T-helper 2 cell treated with Interferon-gamma antibody and Interleukin-4, amounts not matched to agents 100 ng/mL and 5 ng/mL, for 36 hours (primary cell): ENCODE results near the gene ITGA1. TPM values are rescaled to one million over a fixed set of nuclear protein-coding genes. Genes with fewer than 3 reads are reported as not detected.
"Not testable (repeated sequence)": the region's sequence is repeated elsewhere in the genome, so short reads cannot be mapped to it uniquely, and the experiment has no call there.

Experiments used
- intact Hi-C: fragments of 100-400 bp; cut with micrococcal nuclease; formaldehyde crosslinking; loops from one replicate; pipeline ENCODE4 v1.15.1; 2023
- total RNA-seq: library from RNA; stranded (reverse); gene quantifications from 2 replicates; pipeline ENCODE4 v1.2.3, GENCODE V29; 2022

ITGA1 gene
- total RNA-seq, 1 donor from 2014 or later: 3.2 TPM

DNA sequence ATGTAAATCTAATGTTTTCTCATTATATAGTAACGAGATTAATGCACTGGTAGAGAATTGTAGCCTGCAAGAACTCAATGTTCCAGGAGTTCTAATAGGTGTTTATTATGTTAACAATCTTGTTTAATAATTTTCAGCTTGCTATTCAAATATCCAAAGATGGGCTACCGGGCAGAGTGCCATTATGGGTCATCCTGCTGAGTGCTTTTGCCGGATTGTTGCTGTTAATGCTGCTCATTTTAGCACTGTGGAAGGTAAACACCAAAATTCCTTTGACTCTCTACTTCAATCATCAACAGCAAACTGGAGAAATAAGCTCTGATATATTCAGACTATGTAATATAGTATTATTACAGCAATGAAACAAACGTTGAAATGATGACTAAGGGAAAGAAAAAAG lies 159.5 kb downstream of the ITGA1 start:
- intact Hi-C loops: loop anchor here (10.0 kb wide), 1 partner anchor 1278 kb away; no protein-coding TSS in a partner anchor

DNA sequence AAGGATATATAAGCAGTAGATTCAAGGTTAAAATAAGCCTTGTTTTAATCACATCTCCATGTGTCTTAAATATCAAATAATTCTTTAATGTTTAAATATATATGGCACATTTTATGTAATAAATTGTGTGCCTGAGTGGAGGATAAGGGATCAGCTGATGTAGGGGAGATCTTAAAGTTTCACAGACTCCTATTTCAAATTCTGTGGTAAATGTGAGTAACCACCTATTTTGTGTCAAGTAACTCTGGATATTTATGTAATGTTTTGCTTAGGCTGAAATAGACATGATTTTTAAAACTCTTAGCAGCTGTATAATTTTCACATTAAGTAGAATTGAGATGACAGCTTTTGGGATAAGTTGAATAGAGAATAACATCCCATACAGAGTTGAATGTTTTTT lies 160.1 kb downstream of the ITGA1 start:
- intact Hi-C loops: loop anchor here (1.0 to 10.0 kb wide), 5 partner anchors 41 to 1277 kb away; partner anchors contain the start of genes ITGA2 and MOCS2

DNA sequence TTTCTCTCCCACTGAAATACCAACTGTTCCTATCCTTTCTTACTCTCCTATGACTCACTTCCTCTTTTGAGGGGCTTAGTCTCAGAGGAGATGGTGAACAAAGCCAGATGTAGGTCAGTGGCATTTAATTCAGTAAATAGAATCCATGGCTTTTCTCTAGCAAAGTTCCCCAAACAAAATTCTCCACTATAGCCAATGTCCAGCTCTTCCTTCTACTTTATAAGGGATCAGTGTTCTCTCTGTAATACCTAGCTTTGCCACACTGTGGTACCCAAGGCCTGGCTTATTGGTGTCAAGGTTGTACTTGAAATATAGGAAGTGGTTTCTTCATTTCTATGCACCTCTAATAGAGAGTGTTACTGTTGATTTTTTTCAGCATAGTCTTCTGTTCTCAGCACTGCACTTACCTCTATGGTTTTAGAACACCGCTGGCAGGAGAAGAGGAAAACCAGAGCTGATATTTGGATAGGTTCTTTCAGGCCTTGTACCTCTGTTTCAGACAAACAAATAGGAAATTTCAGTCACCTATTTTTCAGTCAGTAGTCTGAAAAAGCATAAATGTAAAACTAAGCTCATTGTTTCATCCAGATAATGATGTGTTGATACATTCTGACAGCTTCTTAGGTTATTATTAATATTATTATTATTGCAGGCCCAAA lies 160.8 kb downstream of the ITGA1 start:
- intact Hi-C loops: loop anchor here (1.0 to 10.0 kb wide), 5 partner anchors 40 to 1276 kb away; partner anchors contain the start of genes ITGA2 and MOCS2

DNA sequence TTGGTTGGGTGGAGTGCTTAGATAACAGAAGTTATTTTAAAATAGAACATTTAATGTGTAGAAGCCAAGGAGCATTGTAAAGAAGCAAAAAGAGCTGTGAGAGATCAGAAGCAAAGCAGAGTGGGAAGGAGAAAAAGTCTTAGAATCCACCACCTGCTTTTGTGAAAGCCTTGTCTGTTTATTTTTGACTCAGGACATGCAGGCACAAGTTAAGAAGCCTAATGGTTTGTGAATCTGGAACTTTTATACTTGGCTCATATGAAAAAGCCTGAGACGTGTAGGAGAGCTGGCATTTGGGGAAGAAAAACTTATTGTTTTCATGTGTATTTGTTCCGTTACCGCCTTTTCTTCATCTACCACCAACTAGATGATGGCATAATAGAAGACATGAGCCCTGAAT lies 163.0 kb downstream of the ITGA1 start:
- intact Hi-C loops: loop anchor here (10.0 kb wide), 1 partner anchor 524 kb away; no protein-coding TSS in a partner anchor

DNA sequence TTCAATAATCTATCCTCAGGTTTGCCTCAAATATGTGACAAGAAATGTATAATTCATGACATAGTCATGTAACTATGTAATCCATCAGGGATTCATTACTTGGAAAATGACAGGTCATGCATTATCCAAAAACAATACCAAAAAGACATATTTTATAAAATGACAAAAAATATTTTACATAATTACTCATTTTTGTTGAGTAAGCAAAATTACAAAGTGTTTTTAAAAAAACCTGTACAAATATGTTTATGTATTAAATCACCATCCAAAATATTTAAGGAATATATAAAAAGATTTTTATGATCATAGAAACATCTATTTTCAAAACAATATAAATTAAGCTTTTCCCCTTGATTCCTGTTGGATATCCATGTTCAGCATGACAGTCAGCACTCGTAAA lies 164.8 kb downstream of the ITGA1 start:
- intact Hi-C loops: loop anchor here (10.0 kb wide), 1 partner anchor 522 kb away; no protein-coding TSS in a partner anchor

DNA sequence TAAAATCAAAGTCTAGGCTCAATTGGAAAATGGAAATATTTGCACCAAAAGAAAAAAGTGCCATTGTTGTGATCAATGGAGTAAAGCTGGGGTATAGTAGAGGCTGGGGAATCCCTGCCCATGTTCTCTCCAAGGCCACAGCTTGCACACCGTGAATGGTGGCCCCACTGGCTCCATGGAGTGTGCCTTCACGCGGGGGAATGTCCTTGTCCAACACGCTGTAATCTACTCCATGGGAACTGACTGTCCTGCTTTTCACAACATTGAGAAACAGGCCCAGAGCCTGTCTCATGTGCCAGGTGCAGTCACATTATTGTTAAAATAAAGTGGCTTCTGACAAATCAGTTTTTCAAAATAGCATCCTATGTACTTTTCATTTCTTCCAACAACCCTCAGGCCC lies 168.3 kb downstream of the ITGA1 start:
- intact Hi-C loops: loop anchor here (10.0 kb wide), 1 partner anchor 519 kb away; no protein-coding TSS in a partner anchor

DNA sequence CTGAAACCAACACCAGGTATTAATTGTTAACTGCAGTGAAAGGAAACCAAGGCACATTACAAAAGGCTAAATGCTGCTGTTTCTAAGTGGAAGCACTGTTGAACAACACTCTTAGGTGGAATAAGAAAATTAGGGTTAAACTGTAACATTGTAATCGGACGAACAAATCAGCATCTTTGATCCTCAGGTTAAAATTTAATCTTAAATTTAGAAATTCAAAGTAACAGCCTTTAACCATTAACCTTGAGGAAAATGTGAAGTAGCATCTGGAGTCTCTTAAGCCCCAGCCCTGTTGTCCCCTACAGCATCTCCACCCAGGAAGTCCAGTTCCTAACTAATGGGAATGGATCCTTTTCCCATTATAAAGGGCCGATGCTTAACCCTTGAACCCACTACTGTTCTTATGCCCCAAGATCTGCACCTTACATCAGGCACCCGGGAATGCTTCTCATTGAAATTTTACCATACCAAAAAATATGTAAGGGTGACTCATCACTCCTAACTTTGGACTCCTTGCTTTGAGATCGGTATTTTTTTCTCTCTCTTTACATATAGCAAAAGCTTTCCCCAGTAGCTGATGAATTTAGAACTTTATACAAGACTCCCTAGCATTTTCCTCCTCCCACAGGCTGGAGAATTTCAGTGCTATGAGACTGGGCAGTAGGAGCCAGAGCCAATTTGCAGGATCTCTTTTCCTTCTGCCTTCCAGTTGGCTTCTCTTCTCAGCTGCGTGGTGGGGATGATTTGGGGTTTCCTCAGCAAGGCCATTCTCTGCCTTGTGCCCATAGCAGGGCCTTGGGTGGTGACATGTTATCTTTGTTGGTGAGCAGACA lies 169.4 kb downstream of the ITGA1 start:
- intact Hi-C loops: loop anchor here (10.0 kb wide), 1 partner anchor 518 kb away; no protein-coding TSS in a partner anchor

DNA sequence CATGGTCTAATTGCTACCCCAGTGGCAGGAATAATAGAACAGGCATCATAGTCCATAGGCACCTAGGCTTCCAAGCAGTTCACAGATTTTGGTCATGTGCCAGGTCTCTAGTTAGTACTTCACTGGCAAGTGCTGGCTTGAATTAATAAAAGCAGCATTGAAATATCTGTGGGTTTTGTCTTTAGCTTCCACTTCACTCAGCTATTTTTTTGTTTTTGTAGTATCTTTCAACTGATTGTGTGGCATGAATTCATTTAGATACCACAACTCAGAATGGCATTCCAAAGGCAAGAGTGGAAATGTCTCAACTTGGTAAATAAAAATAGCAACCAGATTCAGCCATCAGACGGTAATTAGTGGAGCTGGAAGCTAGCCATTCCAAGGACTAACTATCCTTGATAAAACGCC lies 173.6 kb downstream of the ITGA1 start:
- intact Hi-C loops: no loop called here

DNA sequence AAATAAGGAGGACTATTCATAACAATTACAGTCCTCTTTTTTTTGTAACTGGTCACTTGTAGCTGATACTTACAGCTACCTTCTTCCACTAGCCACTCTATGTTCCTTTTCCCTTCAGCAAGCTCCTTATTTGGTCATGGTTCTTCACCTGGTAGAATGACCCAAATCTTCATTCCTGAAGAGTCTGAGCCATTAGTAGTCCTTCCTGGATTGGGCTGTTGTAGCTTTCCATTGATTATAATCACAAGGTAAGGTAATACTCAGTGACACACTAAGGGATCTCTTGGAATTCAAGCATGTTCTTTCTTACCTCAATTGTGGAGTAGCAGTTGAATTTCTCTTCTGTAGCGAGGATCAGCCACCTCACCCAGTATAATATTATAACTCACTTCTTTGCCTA lies 175.9 kb downstream of the ITGA1 start:
- intact Hi-C loops: no loop called here

DNA sequence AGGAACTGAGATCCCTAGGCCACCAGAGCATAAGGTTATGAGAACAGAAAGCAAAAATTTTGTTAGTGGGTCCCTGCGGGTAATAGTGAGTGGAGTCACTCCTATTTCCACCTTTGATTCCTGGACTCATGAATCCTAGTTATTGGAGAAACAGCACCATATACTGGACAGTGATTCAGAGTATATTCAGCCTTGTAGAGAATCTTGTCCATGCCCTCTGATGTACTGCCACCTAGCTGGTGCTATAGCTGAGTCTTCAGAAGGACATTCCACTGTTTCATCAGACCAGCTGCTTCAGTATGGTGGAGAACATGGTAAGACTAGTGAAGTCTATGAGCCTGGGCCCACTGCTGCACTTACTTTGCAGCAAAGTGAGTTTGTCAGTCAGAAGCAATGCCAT lies 176.4 kb downstream of the ITGA1 start:
- intact Hi-C loops: no loop called here

DNA sequence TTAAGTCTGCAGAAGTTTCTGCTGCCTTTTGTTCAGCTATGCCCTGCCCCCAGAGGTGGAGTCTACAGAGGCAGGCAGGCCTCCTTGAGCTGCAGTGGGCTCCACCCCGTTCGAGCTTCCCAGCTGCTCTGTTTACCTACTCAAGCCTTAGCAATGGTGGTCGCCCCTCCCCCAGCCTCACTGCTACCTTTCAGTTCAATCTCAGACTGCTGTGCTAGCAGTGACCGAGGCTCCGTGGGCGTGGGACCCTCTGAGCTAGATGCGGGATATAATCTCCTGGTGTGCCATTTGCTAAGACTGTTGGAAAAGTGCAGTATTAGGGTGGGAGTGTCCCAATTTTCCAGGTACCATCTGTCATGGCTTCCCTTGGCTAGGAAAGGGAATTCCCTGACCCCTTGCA lies 188.4 kb downstream of the ITGA1 start:
- intact Hi-C loops: not testable (repeated sequence)

DNA sequence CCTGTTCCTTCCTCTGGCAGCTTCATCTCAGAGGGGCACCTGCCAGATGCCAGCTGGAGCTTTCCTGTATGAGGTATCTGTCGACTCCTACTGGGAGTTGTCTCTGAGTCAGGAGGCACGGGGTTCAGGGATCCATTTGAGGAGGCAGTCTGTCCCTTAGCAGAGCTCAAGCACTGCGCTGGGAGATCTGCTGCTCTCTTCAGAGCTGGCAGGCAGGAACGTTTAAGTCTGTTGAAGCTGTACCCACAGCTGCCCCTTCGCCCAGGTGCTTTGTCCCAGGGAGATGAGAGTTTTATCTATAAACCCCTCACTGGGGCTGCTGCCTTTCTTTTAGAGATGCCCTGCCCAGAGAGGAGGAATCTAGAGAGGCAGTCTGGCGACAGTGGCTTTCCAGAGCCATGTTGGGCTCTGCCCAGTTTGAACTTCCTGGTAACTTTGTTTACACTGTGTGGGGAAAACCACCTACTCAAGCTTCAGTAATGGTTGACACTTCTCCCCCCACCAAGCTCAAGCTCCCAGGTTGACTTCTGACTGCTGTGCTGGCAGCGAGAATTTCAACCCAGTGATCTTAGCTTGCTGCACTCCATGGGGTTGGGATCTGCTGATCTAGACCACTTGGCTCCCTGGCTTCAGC lies 189.7 kb downstream of the ITGA1 start:
- intact Hi-C loops: no loop called here

DNA sequence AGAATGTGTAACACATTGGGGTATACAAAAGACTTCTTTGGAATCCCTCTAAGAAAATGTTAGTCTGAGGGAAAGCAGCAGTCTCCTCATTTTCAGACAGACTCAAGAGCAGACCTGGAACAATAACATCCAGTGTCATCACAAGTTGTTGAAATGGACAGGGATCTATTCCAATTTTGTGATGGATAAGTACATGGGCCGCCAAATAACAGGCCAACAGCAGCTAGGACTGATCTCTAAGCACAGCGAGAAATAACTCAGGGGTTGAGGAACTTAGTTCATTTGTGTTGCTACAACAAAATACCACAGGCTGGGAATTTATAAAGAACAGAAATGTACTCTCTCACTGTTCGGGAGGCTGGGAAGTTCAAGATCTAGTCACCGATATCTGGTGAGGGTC lies 193.8 kb downstream of the ITGA1 start:
- intact Hi-C loops: no loop called here

DNA sequence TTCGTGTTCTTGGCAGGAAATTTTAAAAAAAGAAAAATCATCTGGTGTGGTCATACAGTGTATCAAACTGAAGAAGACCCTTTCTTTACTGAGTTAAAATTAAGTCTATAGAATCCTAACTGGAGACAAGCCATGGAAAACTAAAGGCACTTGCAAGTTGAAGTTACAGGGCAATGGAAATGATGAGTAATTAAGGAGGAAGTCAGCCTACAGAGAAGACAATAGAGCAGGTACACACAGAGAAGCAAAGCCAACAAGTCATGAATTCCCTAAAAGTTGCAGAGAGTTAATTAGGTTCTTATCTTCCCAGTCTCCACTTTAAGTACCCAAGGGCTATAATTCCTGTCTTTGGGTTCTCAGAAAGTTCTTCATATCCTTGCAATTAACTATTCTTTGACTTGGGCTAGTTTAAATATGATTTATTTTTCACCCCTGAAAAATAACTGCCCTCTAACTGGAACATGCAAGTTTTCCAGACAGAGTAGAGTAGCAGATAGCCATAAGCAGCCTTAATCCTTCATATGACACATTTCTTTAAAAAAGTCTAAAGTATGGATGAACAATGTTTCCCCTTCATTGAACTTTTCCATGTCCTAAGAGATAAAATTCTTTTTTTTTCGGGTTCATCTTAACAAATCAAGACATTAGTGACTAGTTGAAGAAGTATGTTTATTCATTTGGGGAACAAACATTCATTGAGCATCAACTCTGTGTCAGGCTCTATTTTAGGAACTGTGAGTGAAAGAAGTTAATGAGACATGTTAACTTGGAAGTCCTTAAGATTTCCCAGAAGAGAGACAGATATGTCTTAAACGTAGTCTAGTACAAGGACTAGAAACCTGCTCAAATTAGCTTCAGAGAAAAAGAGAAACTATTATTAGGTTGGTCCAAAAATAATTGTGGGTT lies 196.3 kb downstream of the ITGA1 start:
- intact Hi-C loops: no loop called here

DNA sequence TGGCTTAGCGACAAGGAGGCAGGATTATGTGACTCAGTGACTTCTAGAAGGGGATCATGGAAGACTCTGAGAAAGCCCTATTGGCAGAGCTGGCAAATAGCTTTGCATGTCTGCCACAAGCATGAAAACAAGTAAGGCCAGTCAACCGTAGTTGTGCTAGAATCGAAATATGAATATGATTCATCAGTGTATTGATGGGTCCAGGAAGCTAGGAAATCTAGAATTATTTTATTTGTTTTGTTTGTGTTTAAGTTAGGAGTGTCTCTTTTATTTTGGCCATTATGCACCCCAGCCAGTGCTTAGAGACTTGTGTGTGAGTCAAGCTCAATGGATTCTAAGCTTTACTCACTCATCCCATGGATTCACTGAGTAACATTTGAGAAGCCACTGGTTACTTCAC lies 197.6 kb downstream of the ITGA1 start:
- intact Hi-C loops: no loop called here

DNA sequence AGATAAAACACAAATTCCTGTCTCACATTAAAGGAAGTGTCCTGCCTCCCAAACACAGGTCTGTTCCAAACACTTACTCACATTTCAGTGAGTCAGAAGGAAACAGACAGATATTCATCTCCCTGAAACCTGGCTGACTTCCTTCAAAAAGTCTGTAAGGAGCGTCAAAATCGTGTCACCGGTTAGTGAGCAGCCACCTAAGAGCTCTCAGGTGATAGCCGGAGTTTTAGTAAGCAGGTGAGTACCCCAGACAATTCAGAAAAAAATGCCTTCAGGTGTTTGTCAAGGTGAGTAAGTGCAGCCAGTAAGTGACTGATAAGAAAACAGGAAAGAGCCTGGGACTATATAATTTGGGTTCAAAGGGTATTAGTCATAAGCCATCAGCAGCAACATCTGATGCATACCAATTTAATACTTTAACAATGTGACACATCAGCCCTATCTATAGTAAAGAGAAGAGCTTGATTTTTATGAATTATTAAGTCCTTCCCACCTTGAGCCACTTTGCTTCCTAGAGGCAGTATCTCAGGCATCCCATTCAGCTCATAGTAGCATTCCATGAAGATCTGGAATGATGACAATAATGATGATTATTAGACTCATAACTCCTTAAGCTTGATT lies 200.1 kb downstream of the ITGA1 start:
- intact Hi-C loops: loop anchor here (2.0 kb wide), 2 partner anchors 39 to 53 kb away; no protein-coding TSS in a partner anchor

DNA sequence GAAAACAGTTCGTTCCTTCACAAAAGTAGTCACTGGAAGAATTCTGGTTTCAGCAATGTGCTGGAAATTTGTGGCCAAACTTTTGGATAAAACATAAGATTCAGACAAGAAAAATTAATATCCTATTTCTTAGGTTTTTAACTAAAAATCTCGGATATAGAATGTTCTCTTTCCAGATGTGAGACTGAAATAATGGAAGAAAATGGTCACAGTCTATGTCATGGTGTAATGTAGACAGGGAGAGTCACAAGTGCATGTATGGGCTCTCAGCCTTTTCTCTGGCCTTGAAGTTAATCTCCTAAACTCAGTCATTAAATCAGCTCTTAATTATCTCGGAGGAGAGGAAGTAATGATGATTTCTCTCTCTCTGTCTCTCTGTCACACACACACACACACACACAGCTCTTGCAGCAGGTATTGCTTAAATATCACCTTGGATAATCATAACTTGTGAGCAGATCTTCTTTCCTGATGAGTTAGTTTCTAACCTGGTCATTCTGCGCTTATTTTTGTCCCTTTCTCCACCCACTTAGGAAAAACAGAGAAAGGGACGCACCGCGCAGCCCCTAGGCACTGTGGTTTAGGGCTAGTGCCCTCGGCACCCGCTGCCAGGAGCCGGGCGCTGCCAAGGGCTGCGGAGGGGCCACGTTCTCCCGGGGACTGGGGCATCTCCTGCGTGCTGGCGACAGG lies 200.8 kb downstream of the ITGA1 start:
- intact Hi-C loops: loop anchor here (1.0 to 2.0 kb wide), 3 partner anchors 40 to 101 kb away; no protein-coding TSS in a partner anchor

DNA sequence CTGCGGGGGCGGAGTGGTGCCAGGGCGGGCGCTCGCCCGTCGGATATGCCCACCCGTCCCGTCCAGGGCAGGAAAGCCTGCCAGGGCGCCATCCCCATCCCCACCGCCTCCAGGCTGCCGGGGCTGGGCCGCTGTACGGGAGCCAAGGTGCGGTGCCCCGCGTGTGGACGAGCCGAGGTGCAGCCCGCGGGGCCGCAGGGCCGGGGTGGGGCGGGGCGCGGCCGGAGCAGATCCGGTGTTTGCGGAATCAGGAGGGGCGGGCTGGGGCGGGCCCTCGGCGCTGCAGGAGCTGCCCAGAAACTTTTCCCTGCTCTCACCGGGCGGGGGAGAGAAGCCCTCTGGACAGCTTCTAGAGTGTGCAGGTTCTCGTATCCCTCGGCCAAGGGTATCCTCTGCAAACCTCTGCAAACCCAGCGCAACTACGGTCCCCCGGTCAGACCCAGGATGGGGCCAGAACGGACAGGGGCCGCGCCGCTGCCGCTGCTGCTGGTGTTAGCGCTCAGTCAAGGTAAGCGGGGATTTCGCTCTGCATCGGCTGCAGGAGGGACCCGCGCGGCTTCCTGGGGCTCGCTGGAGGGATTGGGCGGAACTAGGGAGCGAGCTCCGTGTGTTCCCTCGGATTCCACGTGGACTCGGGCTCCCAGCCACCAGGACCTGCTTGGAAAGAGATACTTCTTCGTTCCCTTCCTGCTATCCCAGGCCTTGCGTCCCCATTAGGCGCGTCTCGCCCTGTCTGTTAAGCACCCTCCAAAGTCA lies 201.5 kb downstream of the ITGA1 start, which contains the start of gene ITGA2:
ITGA2 (plus strand) TSS at position 328 of the 756 bp plus-strand sequence; CDS start at position 445, 117 bp downstream.
- intact Hi-C loops: loop anchor here (1.0 to 2.0 kb wide), 3 partner anchors 40 to 100 kb away; no protein-coding TSS in a partner anchor
